ENCODE measurements around the gene NET1. TPM values are rescaled to one million over a fixed set of nuclear protein-coding genes. Genes with fewer than 3 reads are reported as not detected.

Gene NET1
- total RNA-seq, 2 donors from 2014 or later, result 22.2 to 37.5 TPM

DNA sequence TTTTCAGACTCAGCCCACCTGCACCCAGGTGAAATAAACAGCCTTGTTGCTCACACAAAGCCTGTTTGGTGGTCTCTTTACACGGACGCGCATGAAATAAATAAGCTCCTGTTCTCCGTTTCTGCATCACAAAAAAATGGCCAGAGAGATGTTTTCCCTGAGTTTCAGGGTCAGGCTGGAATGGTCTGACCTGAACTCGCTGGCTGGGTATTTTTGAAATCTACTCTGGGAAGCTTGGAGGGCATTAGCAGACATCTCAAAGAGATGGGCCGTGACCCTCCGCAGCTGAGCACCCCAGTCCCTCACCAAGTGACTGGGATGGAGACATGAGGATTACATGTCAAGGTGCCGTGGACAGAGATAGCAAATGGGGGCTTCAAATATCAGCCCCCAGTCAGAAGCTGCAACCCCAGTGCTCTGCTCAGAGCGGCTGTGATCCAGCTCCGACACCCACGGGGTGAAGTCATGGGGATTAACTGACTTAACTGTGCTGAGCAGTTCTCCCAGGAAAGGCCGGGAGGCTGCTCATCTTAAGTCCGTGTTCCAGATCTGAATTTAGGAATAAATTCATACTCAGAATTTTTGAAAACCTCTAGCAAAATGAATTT lies 64.7 kb downstream of the NET1 start:
- no peak overlapping the region for H3K27ac Mint-ChIP-seq
- H3K4me1 Mint-ChIP-seq (ENCODE audit: low read depth), result no peaks in the 10 kb centered on the region
- DNase-seq (no peak), ATAC-seq (replicated peaks in 1 of 2) (no peak)
- H3K36me3 Mint-ChIP-seq (ENCODE audit: insufficient read depth in 2 of 2), result no peaks in the 10 kb centered on the region
- H3K9me3 Mint-ChIP-seq, result no peaks in the 10 kb centered on the region
- no peak overlapping the region for H3K4me3 Mint-ChIP-seq
- no peaks in the 10 kb centered on the region for H3K27me3 Mint-ChIP-seq (ENCODE audit: low read depth)

DNA sequence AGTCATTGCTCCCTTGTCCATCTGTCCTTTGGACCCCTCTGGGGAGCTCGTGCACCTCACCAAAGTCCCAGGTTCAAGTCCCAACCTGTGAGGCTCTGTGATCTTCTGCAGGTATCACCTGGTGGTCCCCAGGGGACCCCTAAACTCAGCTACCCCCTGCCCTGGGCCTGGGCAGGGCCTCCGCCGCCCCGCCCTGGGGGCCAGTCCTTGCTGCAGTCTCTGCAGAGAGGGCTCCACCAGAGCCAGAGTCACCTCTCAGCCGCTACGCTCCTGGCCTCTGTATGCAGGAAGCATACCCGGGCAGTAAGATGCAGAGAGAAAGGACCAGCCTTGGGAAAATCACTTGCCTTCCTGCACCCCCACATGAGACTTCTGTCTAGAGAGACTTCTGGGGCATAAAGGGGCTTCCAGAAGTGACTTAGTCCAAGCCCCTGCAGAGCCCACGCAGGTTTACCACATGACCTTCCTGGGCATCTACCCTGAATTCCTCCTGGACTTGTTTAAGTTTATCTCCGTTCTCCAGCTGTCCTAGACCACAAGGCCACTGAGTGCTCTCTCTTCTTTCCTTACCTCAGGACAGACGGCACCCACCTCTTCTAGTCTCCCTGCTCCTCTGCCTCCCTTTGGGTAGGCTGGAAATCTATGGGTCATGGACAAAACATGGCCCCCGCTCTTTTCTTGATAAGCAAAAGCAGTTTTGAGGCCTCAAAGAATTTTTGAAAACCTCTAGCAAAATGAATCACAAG lies 65.8 kb downstream of the NET1 start:
- DNase-seq, result no peak
- no peaks in the 10 kb centered on the region for H3K9me3 Mint-ChIP-seq
- ATAC-seq (replicated peaks in 1 of 2), result no peak
- no peaks in the 10 kb centered on the region for H3K4me1 Mint-ChIP-seq (ENCODE audit: low read depth)
- no peaks in the 10 kb centered on the region for H3K36me3 Mint-ChIP-seq (ENCODE audit: insufficient read depth in 2 of 2)
- no peak overlapping the region for H3K27ac Mint-ChIP-seq
- H3K4me3 Mint-ChIP-seq, result no peak overlapping the region
- no peaks in the 10 kb centered on the region for H3K27me3 Mint-ChIP-seq (ENCODE audit: low read depth)

- DNase-seq, result no peak
- Mint-ChIP-seq H3K36me3 (ENCODE audit: insufficient read depth in 2 of 2) (no peaks in the 10 kb centered on the region), H3K27me3 (ENCODE audit: low read depth) (no peaks in the 10 kb centered on the region), H3K4me1 (ENCODE audit: low read depth) (no peaks in the 10 kb centered on the region), H3K9me3 (no peaks in the 10 kb centered on the region), H3K4me3 (no peak overlapping the region), H3K27ac (no peak overlapping the region)
- ATAC-seq (replicated peaks in 1 of 2), result no peak
Measured at GRCh38 chr10:5478694-5479305, 66.4 kb downstream of the NET1 start.

GRCh38 chr10:5479481-5480161 lies 67.3 kb downstream of the NET1 start:
- Mint-ChIP-seq H3K9me3 (no peaks in the 10 kb centered on the region), H3K27me3 (ENCODE audit: low read depth) (no peaks in the 10 kb centered on the region), H3K36me3 (ENCODE audit: insufficient read depth in 2 of 2) (no peaks in the 10 kb centered on the region), H3K4me3 (no peak overlapping the region), H3K4me1 (ENCODE audit: low read depth) (no peaks in the 10 kb centered on the region), H3K27ac (no peak overlapping the region)
- no peak for ATAC-seq (replicated peaks in 1 of 2)
- DNase-seq, result no peak

GRCh38 chr10:5480162-5480941 lies 68.0 kb downstream of the NET1 start:
- no peaks in the 10 kb centered on the region for H3K27me3 Mint-ChIP-seq (ENCODE audit: low read depth)
- H3K36me3 Mint-ChIP-seq (ENCODE audit: insufficient read depth in 2 of 2), result no peaks in the 10 kb centered on the region
- H3K9me3 Mint-ChIP-seq, result no peaks in the 10 kb centered on the region
- H3K4me1 Mint-ChIP-seq (ENCODE audit: low read depth), result no peaks in the 10 kb centered on the region
- DNase-seq (no peak), ATAC-seq (replicated peaks in 1 of 2) (no peak)
- no peak overlapping the region for H3K4me3 Mint-ChIP-seq
- no peak overlapping the region for H3K27ac Mint-ChIP-seq

GRCh38 chr10:5481121-5481520 lies 68.8 kb downstream of the NET1 start:
- ATAC-seq (replicated peaks in 1 of 2), result no peak
- no peaks in the 10 kb centered on the region for H3K4me1 Mint-ChIP-seq (ENCODE audit: low read depth)
- no peak overlapping the region for H3K27ac Mint-ChIP-seq
- H3K4me3 Mint-ChIP-seq, result no peak overlapping the region
- DNase-seq, result no peak
- no peaks in the 10 kb centered on the region for H3K9me3 Mint-ChIP-seq
- no peaks in the 10 kb centered on the region for H3K36me3 Mint-ChIP-seq (ENCODE audit: insufficient read depth in 2 of 2)
- H3K27me3 Mint-ChIP-seq (ENCODE audit: low read depth), result no peaks in the 10 kb centered on the region

DNA sequence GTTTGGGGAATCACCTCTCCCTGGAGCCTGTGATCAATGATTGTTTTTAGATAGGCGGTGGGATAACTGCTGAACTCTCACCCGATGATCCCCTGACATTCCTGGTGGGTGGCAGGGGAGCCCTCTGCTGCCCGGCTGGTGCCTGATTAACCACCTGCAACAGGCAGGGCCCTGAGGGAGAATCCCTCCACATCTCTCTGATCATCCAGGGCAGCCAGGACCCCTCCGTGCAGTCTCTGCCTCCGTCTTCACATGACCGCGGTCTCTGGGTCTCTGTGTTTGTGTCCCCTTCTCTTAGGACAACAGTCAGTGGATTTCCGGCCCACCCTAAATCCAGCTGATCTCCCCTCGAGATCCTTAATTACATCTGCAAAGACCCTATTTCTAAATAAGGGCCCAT lies 69.7 kb downstream of the NET1 start:
- Mint-ChIP-seq H3K4me3 (no peak overlapping the region), H3K9me3 (no peaks in the 10 kb centered on the region), H3K27ac (no peak overlapping the region), H3K27me3 (ENCODE audit: low read depth) (no peaks in the 10 kb centered on the region), H3K4me1 (ENCODE audit: low read depth) (no peaks in the 10 kb centered on the region), H3K36me3 (ENCODE audit: insufficient read depth in 2 of 2) (no peaks in the 10 kb centered on the region)
- ATAC-seq (replicated peaks in 1 of 2) (no peak), DNase-seq (no peak)

- Mint-ChIP-seq H3K27ac (no peak overlapping the region), H3K27me3 (ENCODE audit: low read depth) (no peaks in the 10 kb centered on the region), H3K36me3 (ENCODE audit: insufficient read depth in 2 of 2) (peaks cover 0 to 1% of the 10 kb centered on the region in 2 donors), H3K4me1 (ENCODE audit: low read depth) (no peaks in the 10 kb centered on the region), H3K4me3 (no peak overlapping the region), H3K9me3 (no peaks in the 10 kb centered on the region)
- DNase-seq (no peak), ATAC-seq (replicated peaks in 1 of 2) (no peak)
Measured at GRCh38 chr10:5484205-5484604, 71.8 kb downstream of the NET1 start.

GRCh38 chr10:5485290-5485689 lies 72.9 kb downstream of the NET1 start:
- Mint-ChIP-seq H3K4me1 (ENCODE audit: low read depth) (peaks cover 9% of the 10 kb centered on the region), H3K9me3 (no peaks in the 10 kb centered on the region), H3K27ac (no peak overlapping the region), H3K4me3 (no peak overlapping the region), H3K36me3 (ENCODE audit: insufficient read depth in 2 of 2) (peaks cover 0 to 1% of the 10 kb centered on the region in 2 donors), H3K27me3 (ENCODE audit: low read depth) (no peaks in the 10 kb centered on the region)
- no peak for DNase-seq
- no peak for ATAC-seq (replicated peaks in 1 of 2)

- no peaks in the 10 kb centered on the region for H3K27me3 Mint-ChIP-seq (ENCODE audit: low read depth)
- DNase-seq (no peak), ATAC-seq (replicated peaks in 1 of 2) (no peak)
- H3K27ac Mint-ChIP-seq, result no peak overlapping the region
- H3K4me3 Mint-ChIP-seq, result no peak overlapping the region
- no peaks in the 10 kb centered on the region for H3K9me3 Mint-ChIP-seq
- peaks cover 10% of the 10 kb centered on the region for H3K4me1 Mint-ChIP-seq (ENCODE audit: low read depth)
- peaks cover 0 to 1% of the 10 kb centered on the region in 2 donors for H3K36me3 Mint-ChIP-seq (ENCODE audit: insufficient read depth in 2 of 2)
Measured at GRCh38 chr10:5485948-5486852, 73.8 kb downstream of the NET1 start.

DNA sequence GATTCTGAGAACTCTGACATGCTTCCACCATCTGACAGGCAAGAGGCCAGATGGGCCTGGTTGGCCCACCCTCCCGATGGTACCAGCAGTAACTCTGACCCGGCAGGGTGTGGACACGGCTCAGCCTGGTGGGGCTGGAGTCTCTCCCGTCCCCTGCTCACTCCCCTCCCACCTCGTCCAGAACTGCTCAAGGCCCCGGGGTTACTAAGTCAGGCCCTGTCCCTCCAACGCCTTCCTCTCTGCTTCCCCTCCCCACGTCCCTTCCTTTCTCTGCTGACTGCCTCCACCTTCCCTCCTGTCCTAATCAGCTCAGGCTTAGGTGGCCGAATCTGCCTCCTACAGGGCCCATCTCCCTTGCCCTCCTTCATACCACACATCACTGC lies 74.5 kb downstream of the NET1 start:
- no peak overlapping the region for H3K4me3 Mint-ChIP-seq
- H3K36me3 Mint-ChIP-seq (ENCODE audit: insufficient read depth in 2 of 2), result peaks cover 0 to 4% of the 10 kb centered on the region in 2 donors
- H3K27me3 Mint-ChIP-seq (ENCODE audit: low read depth), result no peaks in the 10 kb centered on the region
- H3K4me1 Mint-ChIP-seq (ENCODE audit: low read depth), result peaks cover 10% of the 10 kb centered on the region
- ATAC-seq (replicated peaks in 1 of 2), result no peak
- H3K9me3 Mint-ChIP-seq, result peaks cover 0 to under 1% of the 10 kb centered on the region in 2 donors
- DNase-seq, result no peak
- no peak overlapping the region for H3K27ac Mint-ChIP-seq

Data from activated T-cell treated with anti-CD3 and anti-CD28 coated beads, Interleukin-2, amount 50 U/mL, for 72 hours (primary cell).